ENCODE measurements around the gene MAB21L1. TPM values are rescaled to one million over a fixed set of nuclear protein-coding genes. Genes with fewer than 3 reads are reported as not detected.

The MAB21L1 gene
- polyA plus RNA-seq (ENCODE audit: insufficient read length in 4 of 4) = under 1 TPM; 0.08 to 0.62 (median 0.10) TPM

DNA sequence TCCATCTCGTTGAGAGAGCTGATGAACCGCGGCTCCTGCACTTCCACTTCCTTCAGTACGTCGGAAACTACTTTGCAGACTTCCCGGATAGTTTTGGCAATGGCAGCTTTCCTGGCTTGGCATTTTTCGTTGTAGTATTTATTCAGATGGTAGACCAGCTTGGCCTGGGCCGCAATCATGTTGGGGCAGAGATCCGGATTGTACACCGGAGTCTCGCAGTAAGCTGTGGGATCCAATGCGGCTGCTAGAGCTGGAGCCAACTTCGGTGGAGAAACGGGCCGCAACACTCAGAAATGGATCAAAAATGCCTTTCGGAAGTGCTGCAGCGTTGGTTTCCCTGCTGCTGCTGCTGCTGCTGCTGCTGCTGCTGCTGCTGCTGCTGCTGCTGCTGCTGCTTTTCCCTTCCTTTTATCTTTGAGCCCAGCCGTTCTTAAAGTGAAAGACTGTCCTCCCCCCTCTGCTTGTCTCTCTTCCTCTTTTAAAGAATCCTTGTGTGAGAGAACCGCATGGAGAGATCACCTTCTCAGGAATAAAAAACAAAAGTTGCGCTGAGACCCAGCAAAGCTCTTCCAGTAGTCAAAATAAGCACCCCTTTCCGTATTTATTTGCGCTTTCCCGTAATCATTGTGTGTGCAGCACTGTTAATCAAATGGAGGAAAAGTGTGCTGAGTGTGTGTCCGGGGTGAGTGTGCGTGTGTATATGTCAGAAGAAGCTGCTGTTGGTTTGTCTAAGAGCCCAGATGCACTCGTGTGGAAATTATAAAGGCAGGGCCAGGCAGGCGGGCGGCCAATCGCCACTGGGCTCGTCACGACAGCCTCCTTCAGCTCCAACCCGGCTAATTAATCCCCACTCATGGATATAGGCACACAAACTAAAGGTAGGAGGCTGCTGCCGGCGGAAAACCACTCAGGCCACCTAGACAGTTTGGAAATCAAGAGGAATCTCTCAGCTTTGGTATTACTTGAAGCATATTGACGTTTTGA, at the start of gene MAB21L1:
MAB21L1 (minus strand) TSS at position 730 of the 984 bp plus-strand sequence; CDS start at position 179, 551 bp downstream.
- DNase-seq (ENCODE audit: low read depth in 4 of 4, low spot score in 3 of 4) = no peak

- DNase-seq (ENCODE audit: low read depth in 4 of 4, low spot score in 3 of 4) = no peak
Measured at GRCh38 chr13:35524171-35524570, 47.7 kb upstream of the MAB21L1 start.

GRCh38 chr13:35518337-35518946, 42.0 kb upstream of the MAB21L1 start:
- DNase-seq (ENCODE audit: low read depth in 4 of 4, low spot score in 3 of 4) = no peak

DNA sequence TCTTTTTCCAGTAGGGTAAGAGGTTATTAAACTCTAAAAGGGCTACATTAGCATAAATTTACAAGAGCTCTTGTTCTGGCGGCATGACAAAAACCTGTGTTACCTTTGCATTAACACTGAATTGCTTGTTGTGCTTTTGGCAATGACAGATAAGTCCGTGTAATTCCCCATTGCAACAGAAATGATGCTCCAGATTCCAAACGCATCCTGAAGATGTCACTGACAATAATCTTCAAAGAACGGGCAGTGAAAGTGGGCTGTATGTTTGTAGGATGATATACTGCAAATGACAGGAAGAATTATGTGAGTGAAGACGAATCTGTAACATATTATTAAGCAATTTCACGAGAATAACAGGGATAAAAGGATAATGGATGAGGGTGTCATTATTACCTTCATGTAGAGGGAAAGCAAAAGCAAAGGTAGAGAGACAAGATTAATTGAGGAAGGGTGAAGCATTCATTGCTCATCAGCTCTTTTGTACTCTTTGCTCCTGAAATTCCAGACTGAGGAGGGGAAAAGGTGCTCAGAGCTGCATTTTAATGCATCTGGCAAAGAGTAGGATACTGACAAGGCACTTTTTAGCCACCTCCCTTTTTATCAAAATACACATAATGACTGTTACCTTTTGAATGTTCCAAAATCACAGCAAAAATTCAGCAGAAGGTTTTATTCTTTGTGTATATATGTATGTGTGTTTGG, 38.5 kb upstream of the MAB21L1 start:
- no peak for DNase-seq (ENCODE audit: low read depth in 4 of 4, low spot score in 3 of 4)

- no peak for DNase-seq (ENCODE audit: low read depth in 4 of 4, low spot score in 3 of 4)
Measured at GRCh38 chr13:35514061-35514477, 37.6 kb upstream of the MAB21L1 start.

- DNase-seq (ENCODE audit: low read depth in 4 of 4, low spot score in 3 of 4) = no peak
Measured at GRCh38 chr13:35512271-35512920, 35.9 kb upstream of the MAB21L1 start.

DNA sequence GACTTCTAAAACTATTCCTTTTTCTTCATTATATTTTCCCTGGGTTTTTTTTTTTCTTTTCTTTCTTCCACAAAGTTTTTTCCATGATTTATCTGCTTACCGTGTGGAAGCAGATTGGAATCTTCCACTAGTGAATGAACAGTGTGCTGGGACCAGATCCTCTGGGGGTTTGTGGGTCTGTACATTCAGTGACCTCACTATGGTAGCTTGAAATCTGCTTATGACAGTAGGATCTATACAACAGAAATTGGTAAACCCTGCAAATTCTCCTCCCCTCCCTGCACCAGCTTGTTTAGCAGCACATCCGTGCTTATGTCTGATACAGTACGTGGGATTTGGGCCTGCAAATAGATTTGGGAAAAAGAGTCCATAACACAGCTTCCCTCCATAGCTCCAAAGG, 26.0 kb upstream of the MAB21L1 start:
- DNase-seq (ENCODE audit: low read depth in 4 of 4, low spot score in 3 of 4) = no peak

GRCh38 chr13:35501661-35502235, 25.3 kb upstream of the MAB21L1 start:
- no peak for DNase-seq (ENCODE audit: low read depth in 4 of 4, low spot score in 3 of 4)

- DNase-seq (ENCODE audit: low read depth in 4 of 4, low spot score in 3 of 4) = no peak
Measured at GRCh38 chr13:35500144-35500543, 23.7 kb upstream of the MAB21L1 start.

DNA sequence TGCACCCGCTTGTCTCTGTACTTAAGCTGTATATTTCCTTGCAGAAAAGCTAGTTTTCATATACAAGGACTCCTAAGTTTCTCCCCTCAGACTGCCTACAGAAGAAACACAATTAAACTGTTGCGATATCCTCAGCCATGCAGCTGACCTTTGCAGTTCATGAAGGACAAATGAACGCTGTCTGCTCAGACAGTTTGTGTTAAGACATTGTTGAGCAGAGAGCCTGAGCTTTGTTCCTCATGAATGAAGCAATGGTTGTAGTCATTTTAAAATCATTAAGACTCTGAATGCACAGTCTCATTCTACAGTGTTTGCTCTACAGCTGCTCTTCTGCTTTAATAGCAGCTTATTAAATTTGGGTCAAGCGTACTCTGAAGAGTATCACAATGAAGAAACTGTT, 23.2 kb upstream of the MAB21L1 start:
- DNase-seq (ENCODE audit: low read depth in 4 of 4, low spot score in 3 of 4) = no peak

DNA sequence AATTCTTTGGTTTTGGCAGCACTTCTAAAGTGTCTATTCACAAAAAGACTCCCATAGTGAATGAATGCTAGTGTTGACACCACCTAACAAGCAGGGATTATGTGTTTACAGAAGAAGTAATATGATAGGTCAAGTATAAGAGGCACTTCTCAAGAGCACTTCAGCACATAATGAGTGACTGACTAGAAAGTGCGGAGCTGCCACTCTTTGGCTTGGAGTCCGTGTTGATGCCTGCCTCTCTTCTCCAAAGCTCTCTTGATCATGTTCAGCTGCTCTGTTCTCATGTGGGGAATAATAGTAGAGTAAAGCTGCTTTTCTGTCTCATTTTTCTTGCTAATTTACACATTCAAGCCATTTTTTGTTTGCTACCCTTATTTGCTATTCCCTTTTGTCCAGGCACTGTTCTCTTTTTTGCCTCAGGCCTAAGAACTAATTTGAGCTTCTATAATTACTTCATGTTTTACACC, 22.7 kb upstream of the MAB21L1 start:
- DNase-seq (ENCODE audit: low read depth in 4 of 4, low spot score in 3 of 4) = no peak

DNA sequence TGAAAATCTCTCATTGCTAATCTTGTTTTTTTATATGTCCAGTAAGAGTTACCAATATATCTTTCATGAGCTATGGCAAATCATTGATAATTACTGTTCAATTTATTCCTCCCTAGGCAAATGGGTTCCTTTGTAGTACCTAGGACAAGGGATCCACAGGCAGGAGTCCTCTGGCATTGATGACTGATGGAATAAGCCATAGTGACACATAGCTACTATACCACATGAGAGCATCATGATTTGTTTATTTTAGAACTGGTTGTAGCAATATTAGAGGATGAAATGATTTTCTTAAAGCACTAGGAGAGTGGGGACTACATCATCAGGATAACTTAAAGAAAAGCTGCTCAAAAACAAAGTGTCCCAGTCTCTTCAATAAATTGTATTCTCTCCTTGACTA, 21.7 kb upstream of the MAB21L1 start:
- no peak for DNase-seq (ENCODE audit: low read depth in 4 of 4, low spot score in 3 of 4)

GRCh38 chr13:35496761-35497386, 20.4 kb upstream of the MAB21L1 start:
- DNase-seq (ENCODE audit: low read depth in 4 of 4, low spot score in 3 of 4) = no peak

DNA sequence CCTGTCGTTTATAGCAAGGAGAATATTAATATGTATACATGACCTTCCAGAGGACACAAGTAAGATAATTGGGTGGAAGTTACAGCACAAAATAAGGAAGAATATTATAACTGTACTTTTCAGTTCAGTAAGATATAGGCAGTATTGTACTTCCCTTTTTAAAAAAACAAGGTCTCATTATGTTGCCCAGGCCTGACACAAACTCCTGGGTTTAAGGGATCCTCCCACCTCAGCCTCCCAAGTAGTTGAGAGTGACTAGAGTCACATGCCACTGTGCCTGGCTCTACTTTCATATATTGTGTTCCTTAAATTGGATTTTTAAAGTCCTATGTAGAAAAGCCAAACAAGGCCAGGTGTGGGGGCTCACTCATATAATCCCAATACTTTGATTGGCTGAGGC, 19.5 kb upstream of the MAB21L1 start:
- DNase-seq (ENCODE audit: low read depth in 4 of 4, low spot score in 3 of 4) = no peak

DNA sequence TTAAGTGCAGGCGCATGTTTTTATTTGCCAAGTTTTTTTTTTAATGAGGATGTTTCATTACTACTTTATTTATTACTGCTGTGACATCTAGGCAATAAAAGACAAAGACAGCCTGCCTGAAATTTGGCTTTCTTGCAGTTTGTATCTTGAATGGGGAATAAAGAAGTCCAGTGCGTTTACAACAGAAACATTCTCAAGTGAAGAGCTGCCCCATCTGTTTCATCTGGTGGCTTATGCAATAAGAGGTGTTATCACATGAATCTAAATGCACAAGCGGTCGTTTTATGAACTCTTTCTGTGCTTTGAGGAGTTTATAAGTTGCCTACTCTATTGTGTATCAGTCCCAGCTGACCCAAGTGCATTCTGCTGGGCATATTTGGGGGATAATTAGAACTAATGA, 12.6 kb upstream of the MAB21L1 start:
- DNase-seq (ENCODE audit: low read depth in 4 of 4, low spot score in 3 of 4) = no peak

DNA sequence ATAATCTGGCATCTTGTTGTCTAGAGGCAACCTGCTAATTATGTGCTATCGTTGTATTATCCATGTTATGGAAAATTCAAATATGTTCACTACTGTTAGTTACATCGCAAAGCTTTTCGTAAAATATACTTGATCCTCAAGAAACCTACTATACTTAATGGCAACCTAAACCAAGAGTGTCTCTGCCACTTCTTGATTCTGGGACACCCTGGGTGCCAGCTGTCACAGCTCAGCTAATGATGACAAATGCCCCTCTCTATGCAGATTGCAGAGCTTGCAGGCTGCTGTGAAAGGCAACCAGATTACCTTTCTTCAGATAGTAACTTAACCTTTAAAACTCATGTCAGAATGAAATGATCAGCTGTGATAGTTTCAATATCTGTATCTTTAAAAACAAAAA, 8.9 kb upstream of the MAB21L1 start:
- no peak for DNase-seq (ENCODE audit: low read depth in 4 of 4, low spot score in 3 of 4)

GRCh38 chr13:35484384-35484783, 7.9 kb upstream of the MAB21L1 start:
- DNase-seq (ENCODE audit: low read depth in 4 of 4, low spot score in 3 of 4) = no peak

DNA sequence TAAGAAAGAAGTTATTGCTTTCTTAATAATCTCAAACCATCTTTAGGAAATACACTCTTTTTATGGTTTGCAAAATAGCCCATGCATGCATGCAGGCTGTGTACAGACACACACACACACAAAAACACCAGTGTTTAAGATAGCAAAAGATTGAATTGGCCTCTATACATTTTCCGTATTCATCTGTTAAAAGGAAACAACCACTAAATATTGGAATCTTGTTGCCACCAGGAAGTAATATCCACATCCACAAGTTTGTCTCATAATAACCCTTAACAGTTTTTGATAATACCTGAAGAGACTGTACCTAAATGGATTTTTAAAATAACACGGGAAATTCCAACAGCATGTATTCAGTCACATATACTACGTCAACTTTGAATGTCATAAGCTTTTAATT, 7.3 kb upstream of the MAB21L1 start:
- DNase-seq (ENCODE audit: low read depth in 4 of 4, low spot score in 3 of 4) = no peak

DNA sequence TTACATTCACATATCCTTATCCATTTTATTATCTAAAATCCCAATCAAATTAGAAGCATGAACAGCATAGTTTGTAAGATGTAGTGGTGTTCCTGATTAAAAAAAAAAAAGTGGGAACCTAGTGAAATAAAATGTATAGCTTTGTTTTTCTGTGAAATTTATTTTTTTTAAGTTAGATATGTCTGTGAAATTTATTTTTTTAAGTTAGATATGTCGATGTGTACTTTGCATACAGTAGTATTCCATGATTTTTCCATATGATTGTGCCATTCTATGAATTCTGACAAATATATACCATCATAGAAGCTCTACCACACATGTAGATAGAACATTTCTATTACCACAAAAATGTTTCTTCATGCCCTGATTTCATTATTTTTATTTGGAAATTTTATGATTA, 6.0 kb upstream of the MAB21L1 start:
- DNase-seq (ENCODE audit: low read depth in 4 of 4, low spot score in 3 of 4) = no peak

DNA sequence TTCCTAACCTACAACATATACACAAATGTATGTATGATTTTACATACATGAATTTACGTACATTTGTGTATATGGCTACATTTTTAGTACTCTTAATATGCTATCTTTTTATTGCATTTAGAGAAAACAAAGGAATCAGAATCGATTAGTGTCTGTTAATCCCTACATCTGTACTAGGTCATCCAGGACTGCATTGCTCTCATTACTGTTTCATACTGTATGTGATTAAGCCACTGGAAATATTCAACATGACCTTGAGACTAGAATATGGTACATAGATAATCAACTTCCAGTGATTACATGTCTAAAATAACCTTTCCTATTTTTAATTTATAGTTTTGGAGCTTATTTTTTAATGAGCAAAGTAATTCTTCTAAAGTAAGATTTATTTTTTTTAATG, 5.3 kb upstream of the MAB21L1 start:
- no peak for DNase-seq (ENCODE audit: low read depth in 4 of 4, low spot score in 3 of 4)

All from right renal pelvis (tissue), 4 donors.